Neuronal stem cell (in vitro differentiated cells): Measurements from ENCODE around the gene SEMA6D.

Experiments used
- DNase-seq: peaks from one replicate; pipeline ENCODE4 v3.0.0-alpha.2; 2013; ENCODE audit warnings: low spot score
- H2AFZ ChIP-seq: one replicate; pipeline ENCODE4 v1.6.1; 2013; ENCODE audit warnings: mild to moderate bottlenecking, low read length, inconsistent platforms
- H2AK5ac ChIP-seq: 2 replicates; pipeline ENCODE4 v1.6.1; 2013; ENCODE audit warnings: low read depth, mild to moderate bottlenecking, inconsistent platforms, low read length, moderate library complexity, mixed read lengths
- H2BK120ac ChIP-seq: 2 replicates; pipeline ENCODE4 v1.6.1; 2013; ENCODE audit warnings: low read depth, mild to moderate bottlenecking, inconsistent platforms, low read length, moderate library complexity, mixed read lengths
- H2BK12ac ChIP-seq: one replicate; pipeline ENCODE4 v1.6.1; 2013; ENCODE audit warnings: low read length, inconsistent platforms
- H2BK15ac ChIP-seq: 2 replicates; pipeline ENCODE4 v1.6.1; 2013; ENCODE audit warnings: mild to moderate bottlenecking, low read length, inconsistent platforms, mixed read lengths
- H2BK5ac ChIP-seq: one replicate; pipeline ENCODE4 v1.6.1; 2013; ENCODE audit warnings: inconsistent platforms, mild to moderate bottlenecking, low read length, moderate library complexity
- H3K14ac ChIP-seq: one replicate; pipeline ENCODE4 v1.6.1; 2013; ENCODE audit warnings: low read length, inconsistent platforms
- H3K18ac ChIP-seq: 2 replicates; pipeline ENCODE4 v1.6.1; 2013; ENCODE audit warnings: low read length, inconsistent platforms
- H3K23ac ChIP-seq: 2 replicates; pipeline ENCODE4 v1.6.1; 2013; ENCODE audit warnings: low read depth, mild to moderate bottlenecking, mixed read lengths, low read length, inconsistent platforms; ENCODE audit not compliant: poor library complexity
- H3K27ac ChIP-seq: replicated peaks from 3 replicates; pipeline ENCODE4 v1.5.1; 2013; ENCODE audit warnings: low read length, inconsistent platforms
- H3K27me3 ChIP-seq, 3 experiments: 2 replicates each; pipeline ENCODE4 v1.6.1; 2013; ENCODE audit warnings: low read length in 3 of 3, mild to moderate bottlenecking in 2 of 3, inconsistent platforms in 1 of 3, low read depth in 1 of 3, mixed read lengths in 1 of 3, moderate library complexity in 1 of 3; ENCODE audit not compliant: control insufficient read depth in 3 of 3, insufficient read depth in 3 of 3
- H3K36me3 ChIP-seq, 2 donors: replicated peaks in 1 of 2; 2 replicates each; pipeline ENCODE4 v1.6.1; 2013; ENCODE audit warnings: low read length in 2 of 2; ENCODE audit not compliant: control insufficient read depth in 2 of 2, insufficient read depth in 2 of 2
- H3K4ac ChIP-seq: 2 replicates; pipeline ENCODE4 v1.6.1; 2013; ENCODE audit warnings: inconsistent platforms, mild to moderate bottlenecking, low read length, moderate library complexity
- H3K4me1 ChIP-seq, 2 donors: 1 replicate in 1 of 2; 2 replicates in 1 of 2; pipeline ENCODE4 v1.6.1; 2013; ENCODE audit warnings: low read length in 2 of 2, low read depth in 1 of 2; ENCODE audit not compliant: control insufficient read depth in 2 of 2, insufficient read depth in 1 of 2
- H3K4me2 ChIP-seq: one replicate; pipeline ENCODE4 v1.6.1; 2013; ENCODE audit warnings: mild to moderate bottlenecking, low read length, inconsistent platforms; ENCODE audit not compliant: insufficient read depth, poor library complexity, severe bottlenecking
- H3K4me3 ChIP-seq, 2 donors: 2 replicates each; pipeline ENCODE4 v1.5.1; 2013; ENCODE audit warnings: low read length in 2 of 2, mild to moderate bottlenecking in 2 of 2, inconsistent platforms in 1 of 2, moderate library complexity in 1 of 2
- H3K79me1 ChIP-seq: one replicate; pipeline ENCODE4 v1.6.1; 2013; ENCODE audit warnings: low read depth, mild to moderate bottlenecking, inconsistent platforms, low read length, moderate library complexity
- H3K9ac ChIP-seq: one replicate; pipeline ENCODE4 v1.6.1; 2013; ENCODE audit warnings: mild to moderate bottlenecking, low read depth, low read length, inconsistent platforms; ENCODE audit not compliant: poor library complexity
- H3K9me3 ChIP-seq, 2 donors: replicated peaks in 1 of 2; 2 replicates each; pipeline versions ENCODE3 to v1.6.1; 2013; ENCODE audit warnings: low read length in 2 of 2, mild to moderate bottlenecking in 2 of 2, inconsistent platforms in 1 of 2, low read depth in 1 of 2, mixed read lengths in 1 of 2, moderate library complexity in 1 of 2; ENCODE audit not compliant: control insufficient read depth in 2 of 2, insufficient read depth in 1 of 2
- H4K8ac ChIP-seq: one replicate; pipeline ENCODE4 v1.6.1; 2013; ENCODE audit warnings: low read depth, mild to moderate bottlenecking, inconsistent platforms, low read length, moderate library complexity
- H4K91ac ChIP-seq: one replicate; pipeline ENCODE4 v1.6.1; 2013; ENCODE audit warnings: low read length, low read depth, mild to moderate bottlenecking, inconsistent platforms; ENCODE audit not compliant: poor library complexity
- WGBS, 2 donors: extraction: QIAGEN DNeasy Blood & Tissue Kit; methylation state at CpG; one replicate each; pipeline ENCODE4 v1.1.7; 2013; ENCODE audit warnings: missing lambda C conversion rate in 2 of 2, mixed read lengths in 1 of 2; ENCODE audit not compliant: insufficient read length in 2 of 2, insufficient replicate concordance in 1 of 2; ENCODE audit errors: extremely low coverage in 2 of 2; 5-methylcytosine and 5-hydroxymethylcytosine counted together

SEMA6D gene

DNA sequence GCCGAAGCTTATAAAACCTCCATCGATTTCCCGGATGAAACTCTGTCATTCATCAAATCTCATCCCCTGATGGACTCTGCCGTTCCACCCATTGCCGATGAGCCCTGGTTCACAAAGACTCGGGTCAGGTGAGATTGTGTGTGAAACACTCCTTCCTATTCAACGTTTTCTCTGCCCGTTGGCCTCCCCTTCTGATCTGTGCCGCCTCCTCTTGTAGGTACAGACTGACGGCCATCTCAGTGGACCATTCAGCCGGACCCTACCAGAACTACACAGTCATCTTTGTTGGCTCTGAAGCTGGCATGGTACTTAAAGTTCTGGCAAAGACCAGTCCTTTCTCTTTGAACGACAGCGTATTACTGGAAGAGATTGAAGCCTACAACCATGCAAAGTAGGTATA, 47.4 kb downstream of the SEMA6D start:
- no CpG with 5 or more reads among the region's 13 CpGs for WGBS, 2 donors
- Histone ChIP-seq H4K8ac (no peak overlapping the region), H2AK5ac (no peak overlapping the region), H3K23ac (no peak overlapping the region), H3K4me2 (no peak overlapping the region), H2BK12ac (no peak overlapping the region), H3K14ac (no peak overlapping the region), H2BK120ac (no peak overlapping the region), H3K27ac (no peak overlapping the region), H3K79me1 (no peaks in the 10 kb centered on the region), H3K9me3 (no peaks in the 10 kb centered on the region), H3K4me3 (no peak overlapping the region), H3K9ac (no peak overlapping the region), H2BK5ac (no peak overlapping the region), H3K18ac (no peak overlapping the region), H3K4me1 (no peaks in the 10 kb centered on the region), H3K27me3 (no peaks in the 10 kb centered on the region), H2AFZ (no peak overlapping the region), H3K4ac (no peak overlapping the region), H4K91ac (no peak overlapping the region), H2BK15ac (no peak overlapping the region), H3K36me3 (peaks cover 0 to 2% of the 10 kb centered on the region in 2 donors)
- no peak for DNase-seq

DNA sequence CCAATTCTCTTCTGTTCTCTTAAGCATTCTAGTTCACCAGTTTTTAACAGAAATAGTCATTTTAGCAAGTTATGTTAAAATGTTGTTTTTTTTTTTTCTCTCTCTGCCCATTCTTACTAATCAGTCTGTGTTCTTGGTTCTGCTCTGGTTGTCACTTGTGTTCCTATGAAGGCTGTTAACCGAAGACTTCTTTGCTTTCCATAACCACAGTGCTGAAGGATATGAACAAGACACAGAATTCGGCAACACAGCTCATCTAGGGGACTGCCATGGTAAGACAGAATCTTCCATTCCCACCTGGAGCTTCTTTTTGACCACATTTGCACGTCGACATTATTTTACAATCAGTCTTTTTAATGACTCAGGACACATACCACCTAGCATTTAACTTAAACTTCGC, 49.1 kb downstream of the SEMA6D start:
- Histone ChIP-seq H3K4me1 (no peaks in the 10 kb centered on the region), H3K23ac (no peak overlapping the region), H3K4me3 (no peak overlapping the region), H4K8ac (no peak overlapping the region), H2AFZ (no peak overlapping the region), H2BK5ac (no peak overlapping the region), H2BK120ac (no peak overlapping the region), H4K91ac (no peak overlapping the region), H3K36me3 (peaks cover 0 to 8% of the 10 kb centered on the region in 2 donors), H2BK15ac (no peak overlapping the region), H3K79me1 (no peaks in the 10 kb centered on the region), H2AK5ac (no peak overlapping the region), H3K27ac (no peak overlapping the region), H3K9me3 (no peaks in the 10 kb centered on the region), H3K4ac (no peak overlapping the region), H3K4me2 (no peak overlapping the region), H3K14ac (no peak overlapping the region), H3K9ac (no peak overlapping the region), H3K27me3 (no peaks in the 10 kb centered on the region), H3K18ac (no peak overlapping the region), H2BK12ac (no peak overlapping the region)
- no peak for DNase-seq
- no CpG with 5 or more reads among the region's 5 CpGs for WGBS, 2 donors

DNA sequence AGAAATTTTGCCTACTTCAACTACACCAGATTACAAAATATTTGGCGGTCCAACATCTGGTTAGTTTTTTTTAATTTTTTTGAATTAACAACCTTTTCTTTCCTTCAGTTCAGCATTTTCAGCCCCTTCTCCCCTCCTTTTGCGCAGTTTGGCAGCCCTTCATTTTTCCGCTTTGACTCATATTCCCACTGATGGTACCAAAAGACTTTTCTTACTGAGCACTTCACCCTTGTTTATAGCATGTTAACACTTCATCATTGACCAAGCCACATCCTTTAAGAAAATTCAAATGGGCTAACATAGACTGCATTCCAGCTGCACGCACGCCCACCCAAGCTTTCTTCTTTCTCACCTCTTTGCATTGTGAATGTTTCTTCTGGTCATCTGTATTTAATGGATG, 49.7 kb downstream of the SEMA6D start:
- Histone ChIP-seq H3K4me3 (no peak overlapping the region), H2BK5ac (no peak overlapping the region), H3K9ac (no peak overlapping the region), H3K23ac (no peak overlapping the region), H3K79me1 (no peaks in the 10 kb centered on the region), H3K27me3 (no peaks in the 10 kb centered on the region), H2BK12ac (no peak overlapping the region), H3K4me2 (no peak overlapping the region), H4K91ac (no peak overlapping the region), H4K8ac (no peak overlapping the region), H3K4me1 (peaks cover 0 to 2% of the 10 kb centered on the region in 2 donors), H3K4ac (no peak overlapping the region), H3K36me3 (peaks cover 0 to 8% of the 10 kb centered on the region in 2 donors), H3K14ac (no peak overlapping the region), H3K27ac (no peak overlapping the region), H3K9me3 (no peaks in the 10 kb centered on the region), H2AFZ (no peak overlapping the region), H2BK120ac (no peak overlapping the region), H2BK15ac (no peak overlapping the region), H3K18ac (no peak overlapping the region), H2AK5ac (no peak overlapping the region)
- DNase-seq, result no peak
- WGBS, 2 donors, result no CpG with 5 or more reads among the region's 5 CpGs

DNA sequence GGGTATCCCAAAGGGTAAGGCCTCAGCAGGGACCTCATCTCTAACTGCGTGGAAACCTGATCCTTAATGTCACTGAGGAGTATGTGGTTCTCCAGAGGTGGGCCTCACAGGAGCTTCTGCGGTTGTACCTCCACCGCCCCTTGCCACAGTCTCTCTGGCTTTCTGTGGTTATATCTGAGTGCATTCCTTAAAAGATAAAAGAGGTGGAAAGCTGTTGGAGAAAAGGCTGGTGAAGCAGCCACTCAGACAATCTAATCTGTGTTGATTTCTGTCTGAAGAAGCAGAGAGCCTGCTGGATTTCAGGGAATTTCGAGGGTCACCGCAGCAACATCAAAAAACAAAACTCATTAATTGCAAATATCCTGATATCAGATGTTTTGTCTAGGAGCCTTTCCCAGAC, 51.4 kb downstream of the SEMA6D start:
- H3K4me2 ChIP-seq, result no peak overlapping the region
- H3K9me3 ChIP-seq, result no peaks in the 10 kb centered on the region
- no peaks in the 10 kb centered on the region for H3K79me1 ChIP-seq
- H3K4ac ChIP-seq, result no peak overlapping the region
- H3K18ac ChIP-seq, result no peak overlapping the region
- H2BK120ac ChIP-seq, result no peak overlapping the region
- H2BK5ac ChIP-seq, result no peak overlapping the region
- WGBS, 2 donors, result no CpG with 5 or more reads among the region's 5 CpGs
- no peak overlapping the region for H4K91ac ChIP-seq
- H3K27ac ChIP-seq, result no peak overlapping the region
- no peak overlapping the region for H2AFZ ChIP-seq
- no peak overlapping the region for H2AK5ac ChIP-seq
- peaks cover 0 to 2% of the 10 kb centered on the region in 2 donors for H3K4me1 ChIP-seq
- H3K27me3 ChIP-seq, result no peaks in the 10 kb centered on the region
- no peak overlapping the region for H2BK15ac ChIP-seq
- H3K36me3 ChIP-seq, result peaks cover 0 to 8% of the 10 kb centered on the region in 2 donors
- no peak for DNase-seq
- H3K4me3 ChIP-seq, result no peak overlapping the region
- H4K8ac ChIP-seq, result no peak overlapping the region
- H2BK12ac ChIP-seq, result no peak overlapping the region
- H3K14ac ChIP-seq, result no peak overlapping the region
- no peak overlapping the region for H3K9ac ChIP-seq
- no peak overlapping the region for H3K23ac ChIP-seq
